IMR-90 (cell line): ENCODE measurements around the gene PEX11G. TPM values are rescaled to one million over a fixed set of nuclear protein-coding genes. Genes with fewer than 3 reads are reported as not detected.

Source experiments
- ATAC-seq: fragments of 200-7000 bp; cut with Tn5 transposase; 2 replicates; pipeline ENCODE4 v1.9.1; 2020; ENCODE audit warnings: low read depth, mild to moderate bottlenecking, moderate library complexity
- BruUV-seq: library from RNA; stranded (reverse); fragments of 400-500 nt; replicated peaks from 2 replicates; lab custom pipeline; 2021; lab: Mats Ljungman, UMichigan
- CTCF ChIA-PET: fragments of 300-600 bp; formaldehyde crosslinking; extraction: SDS; loops from one replicate; lab custom pipeline; 2021; ENCODE audit warnings: antibody characterized with exemption; lab: Yijun Ruan, JAX
- POLR2A ChIA-PET: fragments of 300-600 bp; sonication (Branson Sonifier 250); formaldehyde crosslinking; loops from one replicate; lab custom pipeline; 2022; ENCODE audit warnings: antibody characterized with exemption; ENCODE audit not compliant: unreplicated experiment; lab: Charles Lee
- DNase-seq: peaks from one replicate; pipeline ENCODE4 v3.0.0; 2013
- H2AFZ ChIP-seq: replicated peaks from 2 replicates; pipeline ENCODE3; 2013; ENCODE audit warnings: low read length, mild to moderate bottlenecking; ENCODE audit not compliant: poor library complexity
- H2AK5ac ChIP-seq: 2 replicates; pipeline ENCODE4 v1.6.1; 2013; ENCODE audit warnings: low read depth, low read length, inconsistent platforms
- H2AK9ac ChIP-seq: replicated peaks from 2 replicates; pipeline ENCODE3; 2013; ENCODE audit warnings: mild to moderate bottlenecking, low read depth, low read length, moderate library complexity; ENCODE audit not compliant: poor library complexity
- H2BK120ac ChIP-seq: 2 replicates; pipeline ENCODE4 v1.6.1; 2013; ENCODE audit warnings: low read depth, low read length, inconsistent platforms
- H2BK15ac ChIP-seq: 3 replicates; pipeline ENCODE4 v1.6.1; 2013; ENCODE audit warnings: low read depth, low read length, inconsistent platforms
- H2BK20ac ChIP-seq: 2 replicates; pipeline ENCODE4 v1.6.1; 2013; ENCODE audit warnings: low read depth, mild to moderate bottlenecking, inconsistent platforms, low read length, moderate library complexity
- H2BK5ac ChIP-seq: 2 replicates; pipeline ENCODE4 v1.6.1; 2013; ENCODE audit warnings: mild to moderate bottlenecking, low read depth, low read length, inconsistent platforms; ENCODE audit not compliant: poor library complexity, severe bottlenecking
- H3K14ac ChIP-seq: replicated peaks from 2 replicates; pipeline ENCODE4 v1.6.1; 2013; ENCODE audit warnings: low read depth, low read length, inconsistent platforms
- H3K18ac ChIP-seq: 2 replicates; pipeline ENCODE4 v1.6.1; 2013; ENCODE audit warnings: low read depth, low read length, control low read depth
- H3K23ac ChIP-seq: 2 replicates; pipeline ENCODE4 v1.6.1; 2013; ENCODE audit warnings: low read depth, low read length, inconsistent platforms
- H3K27ac ChIP-seq: 2 replicates; pipeline ENCODE4 v1.5.1; 2013; ENCODE audit warnings: mild to moderate bottlenecking, control low read depth, low read length; ENCODE audit not compliant: insufficient read depth
- H3K27me3 ChIP-seq: 2 replicates; pipeline ENCODE4 v1.6.1; 2013; ENCODE audit warnings: low read length; ENCODE audit not compliant: control insufficient read depth, insufficient read depth
- H3K36me3 ChIP-seq: 2 replicates; pipeline ENCODE4 v1.6.1; 2013; ENCODE audit warnings: low read length, mixed read lengths; ENCODE audit not compliant: control insufficient read depth, insufficient read depth
- H3K4ac ChIP-seq: 2 replicates; pipeline ENCODE4 v1.6.1; 2013; ENCODE audit warnings: low read depth, low read length, inconsistent platforms
- H3K4me1 ChIP-seq: 2 replicates; pipeline ENCODE4 v1.6.1; 2013; ENCODE audit warnings: low read length, mixed read lengths; ENCODE audit not compliant: control insufficient read depth, insufficient read depth
- H3K4me2 ChIP-seq: 2 replicates; pipeline ENCODE4 v1.6.1; 2013; ENCODE audit warnings: low read depth, mild to moderate bottlenecking, control low read depth, low read length, moderate library complexity
- H3K4me3 ChIP-seq: 2 replicates; pipeline ENCODE4 v1.5.1; 2013; ENCODE audit warnings: low read depth, mild to moderate bottlenecking, control low read depth, low read length, moderate library complexity; ENCODE audit not compliant: insufficient read depth
- H3K56ac ChIP-seq: 2 replicates; pipeline ENCODE4 v1.6.1; 2013; ENCODE audit warnings: low read length, inconsistent platforms; ENCODE audit not compliant: insufficient read depth; ENCODE audit errors: extremely low read depth
- H3K79me1 ChIP-seq, 2 experiments: 2 replicates each; pipeline ENCODE4 v1.6.1; 2013; ENCODE audit warnings: low read length in 2 of 2, inconsistent platforms in 1 of 2, low read depth in 1 of 2
- H3K9ac ChIP-seq: 2 replicates; pipeline ENCODE4 v1.6.1; 2013; ENCODE audit warnings: low read depth, low read length, control low read depth
- H3K9me1 ChIP-seq: 2 replicates; pipeline ENCODE4 v1.6.1; 2013; ENCODE audit warnings: low read length, inconsistent platforms; ENCODE audit not compliant: insufficient read depth
- H3K9me3 ChIP-seq: 2 replicates; pipeline ENCODE4 v1.6.1; 2013; ENCODE audit warnings: low read length; ENCODE audit not compliant: control insufficient read depth, insufficient read depth
- H4K20me1 ChIP-seq: 2 replicates; pipeline ENCODE4 v1.6.1; 2013; ENCODE audit warnings: low read length, inconsistent platforms; ENCODE audit not compliant: insufficient read depth
- H4K5ac ChIP-seq: 2 replicates; pipeline ENCODE4 v1.6.1; 2013; ENCODE audit warnings: mild to moderate bottlenecking, low read depth, low read length, control low read depth
- H4K8ac ChIP-seq, 2 experiments: 2 replicates each; pipeline ENCODE4 v1.6.1; 2013; ENCODE audit warnings: low read depth in 2 of 2, low read length in 2 of 2, control low read depth in 1 of 2, inconsistent platforms in 1 of 2
- H4K91ac ChIP-seq: 2 replicates; pipeline ENCODE4 v1.6.1; 2013; ENCODE audit warnings: low read depth, low read length, inconsistent platforms; ENCODE audit not compliant: insufficient read depth
- CEBPB ChIP-seq: IDR thresholded peaks from 2 replicates; pipeline ENCODE4 v1.6.1; 2012; ENCODE audit warnings: low read depth, low read length, improper control_type of control experiment
- CTCF ChIP-seq: conservative IDR thresholded peaks from 2 replicates; pipeline ENCODE4 v1.5.1; 2012; ENCODE audit warnings: mild to moderate bottlenecking, low read depth, low read length, improper control_type of control experiment
- MAZ ChIP-seq: IDR thresholded peaks from 2 replicates; pipeline ENCODE4 v1.6.1; 2012; ENCODE audit warnings: low read depth, mild to moderate bottlenecking, low read length, improper control_type of control experiment, moderate library complexity, borderline replicate concordance
- MXI1 ChIP-seq: IDR thresholded peaks from 2 replicates; pipeline ENCODE4 v1.6.1; 2012; ENCODE audit warnings: low read depth, mild to moderate bottlenecking, low read length, moderate library complexity, borderline replicate concordance
- RCOR1 ChIP-seq: IDR thresholded peaks from 2 replicates; pipeline ENCODE4 v1.6.1; 2012; ENCODE audit warnings: mild to moderate bottlenecking, low read length, improper control_type of control experiment; ENCODE audit not compliant: insufficient replicate concordance
- WGBS, 2 experiments: methylation state at CpG; one replicate each; pipeline versions ENCODE4 v1.1.5 to v1.1.7; 2013; ENCODE audit warnings: missing lambda C conversion rate in 2 of 2; ENCODE audit not compliant: insufficient read length in 1 of 2; ENCODE audit errors: extremely low coverage in 2 of 2; 5-methylcytosine and 5-hydroxymethylcytosine counted together
- dilution Hi-C: fragments of 300-500 bp; cut with HindIII; formaldehyde crosslinking; loops from one replicate; pipeline ENCODE4 v1.14.3; 2018; ENCODE audit warnings: low sequenced_read_pairs; ENCODE audit not compliant: unreplicated experiment
- in situ Hi-C: fragments of 300-500 bp; cut with MboI; formaldehyde crosslinking; loops from 3 replicates; pipeline ENCODE4 v1.14.3; 2019; ENCODE audit warnings: low sequenced_read_pairs, inconsistent platforms, mixed read lengths
- intact Hi-C: fragments of 100-400 bp; cut with micrococcal nuclease; formaldehyde crosslinking; loops from 2 replicates; pipeline ENCODE4 v1.10.0; 2022
- polyA plus RNA-seq, 3 experiments: library from polyadenylated mRNA; depleted of rRNA; stranded (reverse); fragments of >200 nt; gene quantifications; 2 replicates each; pipeline ENCODE4 v1.2.3, GENCODE V29; 2012; ENCODE audit warnings: low replicate concordance in 1 of 3
- total RNA-seq: library from RNA; depleted of rRNA; stranded (reverse); fragments of >200 nt; gene quantifications from 2 replicates; pipeline ENCODE4 v1.2.3, GENCODE V29; 2012

Gene PEX11G
- total and polyA plus RNA-seq, 2 of the 4 experiments (the other 2 are of a cell fraction): 0.72 to 1.7 TPM

- POLR2A ChIA-PET: no interaction called here
- ATAC-seq: no peak
- Histone ChIP-seq H3K27me3 (no peaks in the 10 kb centered on the region), H3K9me3 (no peaks in the 10 kb centered on the region), H4K20me1 (no peaks in the 10 kb centered on the region), H3K36me3 (peaks cover 57% of the 10 kb centered on the region), H3K27ac (no peak overlapping the region), H3K56ac (no peak overlapping the region), H2AFZ (no peak overlapping the region), H2BK120ac (0 out of 2 replicates have a peak overlapping the region, but pooled peaks have one; percentile 6), H2AK9ac (no peak overlapping the region), H3K79me1 (peaks cover 0 to 6% of the 10 kb centered on the region in 2 experiments; a peak in 3 of 4 replicates), H3K14ac (no peak overlapping the region), H4K8ac (no peak overlapping the region), H2BK20ac (no peak overlapping the region), H3K18ac (no peak overlapping the region), H3K4me2 (no peak overlapping the region), H2BK15ac (no peak overlapping the region), H4K91ac (peak overlapping the region; percentile 49; the same call in 1 of the 2 replicates), H2BK5ac (no peak overlapping the region), H2AK5ac (no peak overlapping the region), H3K4ac (peak overlapping the region; percentile 75), H3K9ac (no peak overlapping the region), H3K4me3 (no peak overlapping the region), H3K23ac (no peak overlapping the region), H3K4me1 (no peaks in the 10 kb centered on the region), H4K5ac (no peak overlapping the region), H3K9me1 (no peaks in the 10 kb centered on the region)
- BruUV-seq: no TSS peak
- TF ChIP-seq CEBPB (no peak), CTCF (no peak), MXI1 (no peak), MAZ (no peak), RCOR1 (no peak)
- intact Hi-C loops: no loop called here
- in situ Hi-C loops: no loop called here
- dilution Hi-C loops: no loop called here
- no peak for DNase-seq
- 95% methylated on average over 8 of the region's 20 CpGs; no CpG with 5 or more reads in 1 of the 2 experiments for WGBS, 2 experiments
- CTCF ChIA-PET: no interaction called here
Observed at GRCh38 chr19:7459773-7460172, 29.1 kb downstream of the PEX11G start.
